Activated CD8-positive, alpha-beta memory T cell treated with anti-CD3 and anti-CD28 coated beads for 48 hours (primary cell): Measurements from ENCODE around the gene RYR2.

Source experiments
- DNase-seq, 3 experiments: peaks; one replicate each; pipeline ENCODE4 v3.0.0-alpha.2; 2020; ENCODE audit warnings: low read depth in 2 of 3, low spot score in 2 of 3

The RYR2 gene

DNA sequence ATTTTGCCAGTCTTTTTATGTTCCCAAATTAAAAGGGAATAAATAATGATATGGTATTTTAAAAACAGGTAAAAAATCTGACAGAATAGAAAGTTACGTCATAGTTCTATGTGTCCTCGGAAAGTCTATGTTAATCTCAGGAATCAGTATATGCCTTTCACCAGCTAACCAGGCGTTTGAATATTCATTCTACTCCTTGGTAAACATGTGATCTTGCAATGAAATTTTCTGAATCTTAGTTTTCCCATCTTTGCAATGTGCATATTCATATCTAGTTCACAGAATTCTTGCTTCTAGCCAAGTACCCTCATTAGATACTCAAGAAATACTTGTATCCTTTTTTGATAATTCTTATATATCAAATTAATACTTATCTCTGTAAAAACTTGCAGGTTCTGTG is 669.3 kb downstream of the RYR2 start:
- no peak for DNase-seq

DNA sequence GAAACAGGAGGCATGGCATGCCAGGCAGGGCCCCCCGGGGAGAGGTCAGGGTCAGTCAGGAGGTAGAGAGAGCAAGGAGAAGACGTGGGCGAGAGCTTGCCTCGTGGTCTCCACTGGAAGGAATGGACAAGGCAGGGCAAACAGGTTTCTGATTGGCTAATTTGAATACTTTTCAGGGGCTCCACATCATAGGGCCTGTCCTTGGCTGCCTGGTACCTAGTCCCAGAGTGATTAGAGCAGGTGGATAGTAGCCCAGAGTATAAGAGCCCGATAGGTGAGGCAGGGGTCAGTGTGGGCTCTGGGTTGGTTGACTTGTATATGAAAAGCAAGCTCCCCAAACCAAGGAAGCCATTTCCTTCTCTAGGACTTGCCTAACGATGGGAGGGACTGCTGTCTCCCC is 670.1 kb downstream of the RYR2 start:
- no peak for DNase-seq

DNA sequence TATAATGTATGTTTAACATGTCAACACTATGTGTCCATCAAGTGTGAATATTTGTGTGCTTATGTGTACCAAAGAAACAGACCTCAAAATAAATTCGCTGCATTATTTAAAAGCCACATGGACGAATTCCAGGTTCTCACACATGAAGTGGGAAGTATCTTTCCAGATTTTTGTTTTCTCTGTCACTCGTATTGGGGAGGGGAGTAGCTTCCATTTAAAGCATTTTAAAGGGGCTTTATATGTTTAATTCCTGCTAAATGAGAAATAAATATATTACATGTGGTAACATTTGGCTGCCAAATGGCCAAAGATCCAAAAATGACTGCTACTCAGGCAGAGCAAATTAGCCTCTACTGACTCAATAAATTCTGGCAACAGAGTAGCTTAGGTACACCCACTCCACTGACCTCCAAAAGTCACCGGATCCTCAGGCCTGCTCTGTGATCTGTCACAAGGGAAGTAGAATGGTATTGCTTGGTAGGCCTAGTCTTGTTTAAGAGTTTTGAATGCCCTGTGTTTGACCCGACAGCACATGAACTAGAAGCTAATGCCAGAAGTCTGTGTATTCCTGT is 670.7 kb downstream of the RYR2 start:
- DNase-seq = no peak

DNA sequence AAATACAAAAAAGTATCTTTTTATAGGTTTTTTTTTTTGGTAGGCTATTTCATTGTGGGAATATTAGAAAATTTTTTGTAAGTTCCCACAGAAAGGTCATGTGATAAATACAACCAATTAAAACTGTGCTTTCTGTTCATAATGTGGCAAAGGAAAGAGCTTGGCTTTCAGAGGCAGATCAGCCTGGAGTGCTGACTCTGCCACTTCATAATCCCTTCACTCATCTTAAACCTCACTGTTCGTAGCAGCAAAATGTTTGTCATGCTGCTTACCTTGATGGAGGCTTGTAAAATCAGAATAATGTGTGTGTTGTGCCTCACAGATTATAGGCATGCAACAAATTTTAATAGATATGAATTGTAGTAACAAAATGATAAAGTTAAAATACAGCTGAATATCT is 671.9 kb downstream of the RYR2 start:
- DNase-seq = no peak

DNA sequence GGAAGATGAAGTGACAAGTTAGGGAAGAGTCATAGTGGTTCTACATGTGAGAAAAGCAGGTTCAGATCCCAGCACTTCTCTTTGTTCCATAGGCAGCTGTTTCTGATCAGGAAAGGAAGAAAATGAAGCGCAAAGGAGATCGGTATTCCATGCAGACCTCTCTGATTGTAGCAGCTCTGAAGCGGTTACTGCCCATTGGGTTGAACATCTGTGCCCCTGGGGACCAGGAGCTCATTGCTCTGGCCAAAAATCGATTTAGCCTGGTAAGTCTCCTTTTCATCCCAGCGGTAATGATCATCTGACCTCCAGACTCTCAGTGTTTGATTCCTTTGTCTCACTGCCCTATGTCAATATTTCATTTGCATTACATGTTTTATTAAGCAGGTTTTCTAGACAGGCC is 675.1 kb downstream of the RYR2 start:
- DNase-seq = no peak

DNA sequence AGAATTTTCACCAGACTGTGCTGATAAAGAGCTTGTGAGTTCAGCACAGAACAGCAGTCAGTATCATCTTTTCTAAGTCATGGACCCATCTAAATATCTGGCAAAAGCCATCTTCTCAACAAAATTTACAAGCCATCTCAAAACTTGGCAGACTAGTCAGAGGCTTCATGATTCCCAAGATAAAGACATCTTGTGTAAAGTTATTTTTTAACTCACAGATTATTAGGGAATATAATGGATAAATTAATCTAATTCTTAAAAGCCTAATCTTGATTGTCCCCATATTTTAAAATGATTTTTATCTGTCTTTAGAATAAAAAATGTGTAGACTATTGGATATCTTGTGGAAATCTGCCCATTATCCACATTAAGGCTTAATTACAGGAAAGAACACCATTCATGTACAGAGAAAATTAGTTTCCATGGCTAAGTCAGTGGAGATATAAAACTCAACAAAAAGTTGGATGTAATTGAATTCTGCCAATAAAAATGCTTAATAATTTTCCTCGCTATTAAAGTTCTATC is 688.9 kb downstream of the RYR2 start:
- no peak for DNase-seq

DNA sequence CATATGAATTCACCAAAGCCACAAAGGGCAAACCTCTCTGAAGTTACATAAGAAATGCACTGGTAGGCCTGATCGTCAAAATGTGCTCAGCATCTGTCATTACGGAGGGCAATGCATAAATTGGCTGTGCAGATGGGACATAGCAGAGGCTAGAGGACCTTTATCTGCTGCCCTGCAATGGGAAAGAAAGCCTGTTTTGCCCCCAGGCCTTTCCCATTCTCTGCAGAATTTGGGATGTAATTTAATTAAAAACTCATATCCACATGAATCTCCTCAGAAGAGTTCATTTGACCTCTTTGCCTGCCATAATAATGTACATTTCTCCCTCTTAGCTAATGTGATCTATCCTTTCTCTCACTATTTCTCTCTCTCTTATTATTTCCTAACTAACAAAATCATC is 690.7 kb downstream of the RYR2 start:
- no peak for DNase-seq

DNA sequence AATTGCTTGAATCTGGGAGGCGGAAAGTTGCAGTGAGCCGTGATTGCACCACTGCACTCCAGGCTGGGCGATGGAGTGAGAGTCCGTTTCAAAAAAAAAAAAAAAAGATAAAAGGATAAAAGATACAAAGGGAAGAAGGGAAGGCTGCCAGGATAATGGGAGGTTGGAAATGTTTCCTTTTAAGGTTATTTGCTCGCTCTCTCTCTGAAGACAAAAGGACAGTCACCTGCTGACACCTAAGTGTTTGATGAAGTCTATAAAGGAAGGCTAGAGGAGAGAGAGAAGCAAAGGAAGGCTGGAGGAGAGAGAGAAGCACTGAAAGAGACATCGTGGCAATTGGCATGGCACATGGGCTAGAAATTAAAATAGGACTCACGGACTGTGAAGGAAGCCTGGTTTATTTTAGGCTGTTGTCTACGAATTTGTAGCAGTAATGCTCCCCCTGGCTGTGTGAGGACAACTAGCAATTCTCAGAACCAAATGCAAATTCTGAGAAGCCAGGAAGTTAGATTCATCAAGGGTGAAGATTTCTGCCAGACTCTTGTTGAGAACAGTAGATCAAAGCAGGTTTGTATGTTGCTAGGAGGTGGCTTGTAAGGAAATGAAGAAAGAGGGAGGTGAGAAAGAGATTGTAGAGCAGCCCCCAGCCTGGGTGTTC is 694.5 kb downstream of the RYR2 start:
- DNase-seq = no peak

DNA sequence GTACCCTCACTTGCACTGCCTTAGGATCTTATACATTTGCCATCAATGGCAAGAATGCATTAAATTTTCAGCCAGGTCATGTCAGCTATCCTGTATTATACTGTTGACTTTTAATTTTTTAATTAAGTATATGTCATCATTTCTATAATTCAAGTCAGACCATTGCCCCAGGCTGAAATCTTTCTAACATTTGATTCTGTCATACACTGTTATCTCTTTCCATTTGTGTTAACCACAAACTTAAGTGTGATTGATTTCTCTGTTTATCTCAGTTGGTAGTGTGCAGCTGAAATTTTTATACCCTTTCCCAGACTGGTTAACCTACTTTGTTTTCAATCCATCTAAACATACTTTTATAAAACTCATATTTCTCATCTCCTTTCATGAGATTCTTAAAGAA is 695.5 kb downstream of the RYR2 start:
- DNase-seq = no peak

DNA sequence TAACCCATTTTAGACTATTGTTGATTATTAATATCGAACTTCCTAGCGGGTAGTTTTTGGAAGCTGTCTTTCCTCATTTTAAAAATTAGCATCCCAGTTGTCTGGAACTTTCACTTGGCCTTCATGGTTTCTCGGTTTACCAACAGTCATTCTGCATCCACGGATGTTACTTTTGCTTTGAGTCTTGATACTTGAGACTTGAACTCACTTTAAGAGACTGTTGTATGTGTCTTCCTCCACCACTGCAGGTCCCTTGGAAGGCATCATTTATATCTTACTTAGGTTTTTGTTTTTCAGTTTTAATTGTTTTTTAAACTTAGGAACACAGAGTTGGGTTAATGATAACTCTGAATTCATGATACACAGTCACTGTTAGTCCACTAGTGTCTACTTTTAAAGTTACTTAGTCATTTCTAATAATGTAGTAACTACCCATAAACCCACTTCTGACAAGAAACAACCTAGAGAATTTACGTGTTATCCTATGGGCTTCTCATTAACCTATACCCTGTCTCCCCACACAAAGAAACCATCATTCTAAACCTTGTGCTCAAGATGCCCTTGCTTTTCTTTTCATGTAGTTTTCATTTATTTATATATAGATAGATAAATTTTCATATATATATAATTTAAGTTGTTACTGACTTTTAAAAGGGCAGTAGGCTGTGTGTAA is 696.1 kb downstream of the RYR2 start:
- no peak for DNase-seq

DNA sequence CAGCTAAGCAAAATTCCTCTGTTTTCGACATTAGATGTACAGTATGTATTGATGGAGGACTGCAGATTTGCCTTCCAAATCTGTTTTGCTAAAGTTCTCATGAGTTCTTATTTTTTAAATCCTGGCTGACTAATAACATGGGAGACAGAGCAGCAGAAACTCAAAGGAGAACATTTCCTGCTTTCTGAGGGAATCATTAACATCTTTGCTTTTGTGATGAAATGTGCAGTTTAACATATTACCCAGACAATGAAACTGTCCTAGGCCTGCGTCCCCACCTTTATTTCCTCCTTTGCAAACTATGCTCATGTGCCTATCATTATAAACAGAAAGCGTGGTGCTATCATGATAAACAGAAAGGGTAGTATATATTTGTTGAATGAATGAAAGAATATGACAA is 698.9 kb downstream of the RYR2 start:
- no peak for DNase-seq

DNA sequence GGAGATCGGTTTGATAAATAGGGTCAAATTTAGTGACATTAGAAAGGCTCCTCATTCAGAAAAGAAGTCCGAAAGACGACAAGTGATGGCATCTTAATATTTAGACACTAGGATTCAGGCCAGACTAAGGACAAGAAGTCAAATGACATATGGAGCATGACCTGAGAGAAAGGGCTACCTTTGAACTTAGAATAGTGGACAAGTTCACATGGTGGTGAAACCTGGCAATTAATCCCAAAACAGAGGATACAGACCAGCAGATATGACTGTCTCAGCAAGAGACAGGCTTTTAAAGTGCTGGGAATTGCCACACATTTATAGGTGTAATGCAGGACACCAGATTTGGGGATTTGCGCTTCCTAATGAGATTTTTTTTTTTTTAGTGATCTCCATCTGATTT is 703.6 kb downstream of the RYR2 start:
- DNase-seq = no peak

DNA sequence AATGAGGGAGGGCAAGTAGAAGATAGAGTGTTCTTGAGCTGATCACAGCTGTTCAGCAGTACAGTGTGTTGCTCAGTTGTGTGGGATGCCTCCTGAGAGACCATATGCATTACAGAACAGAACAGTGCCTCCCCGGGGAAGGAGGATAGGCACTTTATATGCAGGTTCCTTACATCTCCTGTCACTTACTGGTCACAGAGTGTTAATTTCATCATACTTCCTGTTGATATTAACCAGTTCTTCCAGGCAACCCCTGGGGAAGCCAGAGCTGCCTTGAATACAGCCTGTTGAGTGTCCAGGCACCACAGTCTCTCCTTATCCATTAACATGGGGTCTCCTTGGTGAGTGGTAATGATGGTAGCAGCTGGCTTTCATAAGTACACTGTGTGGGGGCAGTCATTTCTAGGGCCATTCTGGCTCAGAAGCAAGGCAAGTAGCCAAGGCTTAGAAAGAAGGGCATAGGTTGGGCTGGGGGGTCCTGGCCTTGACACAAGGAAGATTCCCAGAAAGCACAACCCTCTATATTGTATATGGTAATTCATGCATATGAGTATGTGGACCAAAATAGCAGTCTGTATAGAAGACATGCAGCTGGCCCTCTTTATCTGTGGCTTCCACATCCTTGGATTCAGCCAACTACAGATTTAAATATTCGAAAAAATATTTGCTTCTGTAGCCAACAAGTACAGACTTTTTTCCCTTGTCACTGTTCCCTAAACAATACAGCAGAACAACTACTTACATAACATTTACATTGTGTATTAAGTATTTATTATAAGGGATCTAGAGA is 706.4 kb downstream of the RYR2 start:
- DNase-seq = no peak

DNA sequence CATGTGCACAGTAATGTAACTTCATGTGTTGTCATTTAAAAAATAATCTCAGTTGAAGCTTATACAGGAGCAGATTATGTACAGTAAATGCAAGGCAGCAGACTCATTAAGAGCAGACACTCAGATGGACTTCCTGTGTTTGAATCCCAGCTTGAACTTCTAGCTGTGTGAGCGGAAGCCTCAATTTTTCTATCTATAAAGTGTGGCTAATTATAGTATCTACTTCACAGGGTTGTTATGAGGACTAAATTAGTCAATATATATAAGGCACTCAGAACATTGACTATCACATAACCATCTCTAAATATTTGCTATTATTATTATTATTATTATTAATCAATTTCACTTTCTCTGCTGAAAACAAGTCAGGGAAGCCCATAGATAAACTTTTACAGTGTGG is 707.1 kb downstream of the RYR2 start:
- DNase-seq = no peak

DNA sequence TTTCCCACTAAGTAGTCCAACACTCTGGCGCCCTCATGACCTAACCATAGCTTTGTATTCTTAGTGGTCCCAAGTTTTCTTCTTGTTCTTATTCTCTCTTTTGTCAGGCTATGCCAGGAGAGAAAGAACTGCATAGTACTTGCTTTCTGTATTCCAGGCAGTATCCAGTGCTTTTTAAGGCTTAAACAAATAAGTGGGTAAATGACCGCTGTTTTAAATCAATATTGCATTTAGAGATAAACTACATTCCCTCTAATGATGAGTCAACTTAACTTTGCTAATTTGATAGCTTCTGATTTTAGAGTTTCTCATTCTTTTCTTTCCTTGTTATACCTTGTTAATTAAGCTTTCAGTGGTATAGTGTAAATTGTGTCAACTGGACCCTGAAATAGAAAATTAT is 709.1 kb downstream of the RYR2 start:
- no peak for DNase-seq

DNA sequence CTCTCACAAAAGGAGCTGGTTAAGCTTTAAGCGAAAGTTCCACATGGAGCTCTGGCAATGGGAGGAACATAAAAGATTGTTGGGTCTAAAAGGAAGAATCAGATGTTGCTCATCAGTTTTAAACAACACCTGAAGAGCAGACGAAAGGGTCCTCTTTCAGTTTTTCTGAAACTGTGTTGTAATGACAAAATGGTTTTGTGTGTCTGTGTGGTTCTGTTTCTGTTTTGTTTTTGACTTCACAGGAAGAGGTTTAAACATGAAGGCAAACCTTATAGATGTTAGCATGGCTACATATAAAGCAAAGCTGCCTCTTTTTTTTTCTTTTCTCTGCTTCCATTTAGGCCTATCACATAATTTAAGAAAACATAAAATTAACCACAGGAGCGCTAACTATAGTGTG is 712.6 kb downstream of the RYR2 start:
- DNase-seq = no peak

DNA sequence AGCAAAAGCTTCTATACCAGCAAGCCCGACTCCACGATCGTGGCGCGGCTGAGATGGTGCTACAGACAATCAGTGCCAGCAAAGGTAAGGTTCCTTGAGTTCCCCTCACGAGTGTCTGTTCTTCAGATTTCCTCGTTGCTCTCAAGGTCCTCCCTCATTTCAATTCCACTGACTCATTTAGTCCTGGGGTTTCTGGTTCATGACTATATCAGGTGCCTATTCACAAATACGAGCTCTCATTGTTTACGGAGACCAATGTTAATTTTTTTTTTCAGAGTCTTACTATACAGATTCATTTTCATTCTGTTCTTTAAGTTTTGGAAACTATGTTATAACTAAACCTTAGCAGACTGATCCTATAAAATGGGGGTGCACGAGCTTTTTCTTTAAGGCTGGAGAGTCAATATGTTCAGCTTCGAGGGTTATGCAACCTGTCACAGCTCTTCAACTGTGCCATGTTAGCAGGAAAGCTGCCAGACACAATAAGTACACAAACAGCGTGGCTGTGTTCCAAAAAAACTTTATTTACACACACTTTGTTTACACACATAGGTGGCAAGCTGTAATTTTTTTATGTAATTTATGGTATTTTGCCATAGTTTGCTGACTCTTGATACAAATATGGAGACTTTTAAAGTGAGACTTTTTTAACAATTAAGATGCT is 714.5 kb downstream of the RYR2 start:
- no peak for DNase-seq

DNA sequence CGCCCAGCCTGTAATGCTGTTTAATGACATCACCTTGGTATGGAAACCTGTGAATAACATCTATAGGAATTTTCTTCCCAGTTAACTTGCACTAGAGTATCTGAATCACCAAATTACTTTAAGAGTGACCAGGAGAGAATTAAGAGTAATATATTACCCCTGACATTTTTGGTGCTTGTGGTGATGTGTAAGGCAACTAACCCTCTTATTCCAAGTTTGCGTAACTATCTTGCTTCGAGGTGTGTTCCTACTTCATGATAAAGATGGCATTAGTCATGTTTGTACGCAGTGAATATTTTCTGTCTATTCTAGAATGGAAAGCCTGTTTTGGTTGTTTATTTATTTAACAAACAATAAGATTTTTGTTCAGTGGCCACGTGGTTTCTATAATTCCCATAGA is 717.4 kb downstream of the RYR2 start:
- DNase-seq = no peak

DNA sequence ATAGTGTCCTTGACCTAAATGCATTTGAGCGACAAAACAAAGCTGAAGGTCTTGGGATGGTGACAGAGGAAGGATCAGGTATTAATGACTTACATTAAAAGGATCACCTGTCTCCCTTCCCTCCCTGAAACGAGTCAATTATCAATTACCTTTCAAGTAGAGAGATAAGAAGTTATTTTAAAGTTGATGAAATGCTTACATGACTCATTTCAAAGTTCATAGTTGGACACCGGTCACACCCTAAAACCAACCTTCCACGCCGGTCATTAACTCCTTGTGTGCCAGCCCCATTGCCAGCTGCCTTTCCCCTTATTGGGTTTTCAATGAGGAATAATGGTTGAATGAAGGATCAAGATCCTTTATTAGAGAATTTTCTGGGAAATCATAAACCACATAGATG is 719.0 kb downstream of the RYR2 start:
- DNase-seq = no peak

DNA sequence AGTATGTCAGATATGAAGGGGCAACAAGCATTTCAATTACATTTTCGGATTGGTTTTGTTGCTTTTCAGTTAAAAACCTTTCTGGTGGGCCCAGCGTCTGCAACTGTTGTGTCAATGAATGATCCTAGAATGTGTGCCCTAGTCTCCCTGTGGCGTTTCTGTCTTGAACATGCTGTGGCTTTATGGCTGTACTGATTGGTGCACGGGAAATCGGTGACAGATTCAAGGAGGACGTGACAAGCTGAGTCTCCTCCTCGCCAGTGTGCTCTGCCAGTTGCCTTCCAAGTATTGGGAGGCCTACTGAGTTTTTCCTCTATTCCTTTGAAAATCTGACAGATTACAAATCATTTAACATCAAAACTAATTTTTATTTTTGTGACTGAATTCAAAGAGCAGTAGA is 721.2 kb downstream of the RYR2 start:
- no peak for DNase-seq

DNA sequence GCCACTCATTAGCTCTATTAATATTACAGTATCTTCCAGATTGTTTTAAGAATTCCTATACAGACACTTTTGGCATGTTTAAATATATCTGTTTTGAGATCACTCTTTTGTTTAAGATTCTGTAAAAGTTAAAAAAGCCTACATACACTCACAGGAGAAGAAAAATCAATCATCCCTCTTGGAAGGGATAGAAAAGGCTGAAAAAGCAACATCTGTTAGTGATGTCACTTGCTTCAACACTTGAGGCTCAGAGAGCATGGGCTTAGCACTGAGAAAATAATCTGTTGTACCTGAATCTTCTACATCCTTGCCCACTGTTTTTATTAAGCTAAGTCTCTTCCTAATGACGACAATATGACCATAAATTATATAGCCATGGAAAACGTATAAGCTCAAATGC is 721.8 kb downstream of the RYR2 start:
- no peak for DNase-seq
